ENCODE results near the gene TBC1D22A. TPM values are rescaled to one million over a fixed set of nuclear protein-coding genes. Genes with fewer than 3 reads are reported as not detected.

TBC1D22A gene
- total RNA-seq, 6 experiments from 2014 or later = 10.9 to 18.1 (median 14.0) TPM

GRCh38 chr22:47036936-47037485 is 274.6 kb downstream of the TBC1D22A start:
- DNase-seq (peak in 1 of 3 donors; percentile 14), ATAC-seq (no peak)
- no peaks in the 10 kb centered on the region for H3K9me3 ChIP-seq
- H3K4me3 ChIP-seq = no peak overlapping the region
- H3K27ac ChIP-seq = no peak overlapping the region
- no peaks in the 10 kb centered on the region for H3K4me1 ChIP-seq
- intact Hi-C loops (cut with DNase I) = no loop called here
- 98% methylated on average over 8 of the region's 20 CpGs for WGBS (ENCODE audit: insufficient coverage, low coverage, low lambda C conversion rate, missing lambda C conversion rate)
- no peaks in the 10 kb centered on the region for H3K36me3 ChIP-seq
- TF ChIP-seq POLR2A (IDR thresholded peaks at IDR 0.05) = no peak
- H3K27me3 ChIP-seq = no peaks in the 10 kb centered on the region

DNA sequence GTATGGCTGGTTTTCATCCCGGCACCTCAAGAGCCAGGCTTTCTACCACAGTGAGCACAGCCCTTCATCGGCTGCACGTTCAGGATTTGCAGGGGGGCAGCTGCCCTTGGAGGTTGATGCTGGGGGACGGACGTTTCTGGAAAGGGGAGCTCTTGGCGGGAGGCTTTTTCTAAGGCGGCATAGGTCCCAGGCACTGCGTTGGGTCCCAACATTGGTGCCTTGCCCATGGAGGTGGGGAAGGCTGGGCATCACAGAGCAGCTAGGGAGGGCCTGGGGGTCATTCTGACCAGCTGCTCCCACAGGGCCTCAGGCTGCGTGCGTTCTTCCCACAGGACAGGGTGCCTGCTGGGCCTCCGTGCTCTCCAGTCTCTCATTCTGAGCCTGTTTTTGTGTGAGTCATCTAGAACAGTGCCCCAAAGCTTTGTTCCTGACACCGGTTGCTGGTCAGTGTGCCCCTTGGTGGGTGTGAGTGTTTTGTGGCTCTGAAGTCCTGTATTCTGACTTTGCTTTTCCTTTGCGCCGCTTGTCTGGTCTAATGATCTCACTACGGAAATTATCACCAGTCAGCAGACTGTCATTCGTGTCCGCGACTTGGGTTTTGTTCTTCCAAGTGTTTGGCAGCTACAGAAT is 275.9 kb downstream of the TBC1D22A start:
- Histone ChIP-seq H3K36me3 (no peaks in the 10 kb centered on the region), H3K4me3 (no peak overlapping the region), H3K27ac (no peak overlapping the region), H3K4me1 (no peaks in the 10 kb centered on the region), H3K9me3 (no peaks in the 10 kb centered on the region), H3K27me3 (no peaks in the 10 kb centered on the region)
- WGBS (ENCODE audit: insufficient coverage, low coverage, low lambda C conversion rate, missing lambda C conversion rate) = 91% methylated on average over 7 of the region's 18 CpGs
- no peak for ATAC-seq
- DNase-seq = peak in 2 of 3 donors; percentile 13 to 24
- TF ChIP-seq, protein P1, sequence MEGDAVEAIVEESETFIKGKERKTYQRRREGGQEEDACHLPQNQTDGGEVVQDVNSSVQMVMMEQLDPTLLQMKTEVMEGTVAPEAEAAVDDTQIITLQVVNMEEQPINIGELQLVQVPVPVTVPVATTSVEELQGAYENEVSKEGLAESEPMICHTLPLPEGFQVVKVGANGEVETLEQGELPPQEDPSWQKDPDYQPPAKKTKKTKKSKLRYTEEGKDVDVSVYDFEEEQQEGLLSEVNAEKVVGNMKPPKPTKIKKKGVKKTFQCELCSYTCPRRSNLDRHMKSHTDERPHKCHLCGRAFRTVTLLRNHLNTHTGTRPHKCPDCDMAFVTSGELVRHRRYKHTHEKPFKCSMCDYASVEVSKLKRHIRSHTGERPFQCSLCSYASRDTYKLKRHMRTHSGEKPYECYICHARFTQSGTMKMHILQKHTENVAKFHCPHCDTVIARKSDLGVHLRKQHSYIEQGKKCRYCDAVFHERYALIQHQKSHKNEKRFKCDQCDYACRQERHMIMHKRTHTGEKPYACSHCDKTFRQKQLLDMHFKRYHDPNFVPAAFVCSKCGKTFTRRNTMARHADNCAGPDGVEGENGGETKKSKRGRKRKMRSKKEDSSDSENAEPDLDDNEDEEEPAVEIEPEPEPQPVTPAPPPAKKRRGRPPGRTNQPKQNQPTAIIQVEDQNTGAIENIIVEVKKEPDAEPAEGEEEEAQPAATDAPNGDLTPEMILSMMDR (IDR thresholded peaks at IDR 0.05) = no peak
- TF ChIP-seq POLR2A (IDR thresholded peaks at IDR 0.05) = no peak
- intact Hi-C loops (cut with DNase I) = no loop called here

- Histone ChIP-seq H3K9me3 (no peaks in the 10 kb centered on the region), H3K4me1 (no peaks in the 10 kb centered on the region), H3K36me3 (no peaks in the 10 kb centered on the region), H3K4me3 (no peak overlapping the region), H3K27me3 (no peaks in the 10 kb centered on the region), H3K27ac (no peak overlapping the region)
- intact Hi-C loops (cut with DNase I) = no loop called here
- WGBS (ENCODE audit: insufficient coverage, low coverage, low lambda C conversion rate, missing lambda C conversion rate) = 68% methylated on average over 2 of the region's 5 CpGs
- DNase-seq = no peak
- TF ChIP-seq, protein P1 (IDR thresholded peaks at IDR 0.05) = no peak
- no peak for TF ChIP-seq POLR2A (IDR thresholded peaks at IDR 0.05)
- ATAC-seq = no peak
Measured at GRCh38 chr22:47039356-47039755, 276.9 kb downstream of the TBC1D22A start.

DNA sequence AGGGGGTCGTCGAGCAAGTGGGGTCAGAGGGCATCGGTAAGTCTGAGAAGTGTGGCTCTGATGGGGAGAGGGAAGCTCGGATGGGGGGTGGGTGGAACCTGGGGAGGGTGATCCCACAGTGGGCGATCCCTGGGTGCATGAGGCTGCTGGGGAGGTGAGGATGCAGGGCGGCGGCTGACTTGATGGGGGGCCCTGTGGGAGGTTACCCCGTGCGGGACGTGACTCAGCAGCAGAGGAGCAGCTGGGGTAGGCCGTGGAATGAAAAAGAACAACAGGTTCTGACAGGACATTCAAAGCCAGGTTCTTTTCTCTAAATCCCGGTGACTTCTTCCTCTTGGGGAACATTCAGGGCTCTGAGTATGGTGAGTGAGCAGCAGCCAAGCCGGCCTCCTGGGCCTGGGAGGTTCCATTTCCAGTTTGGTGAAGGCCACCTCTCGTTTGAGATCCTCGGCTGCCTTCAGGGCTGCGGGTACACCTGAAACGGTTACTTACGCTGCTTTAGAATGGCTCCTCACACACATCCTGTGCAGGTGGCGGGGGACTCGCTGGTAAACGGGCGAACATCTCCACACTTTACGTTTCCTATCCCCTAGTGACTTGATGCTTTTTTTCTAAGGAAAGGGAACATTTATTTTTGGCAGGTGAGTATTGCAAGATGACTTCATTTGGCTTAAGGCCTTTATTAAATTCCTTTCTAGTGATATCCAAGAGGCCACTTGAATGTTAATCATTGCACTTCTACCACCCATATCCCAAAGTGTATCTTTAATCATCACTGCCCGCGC is 278.2 kb downstream of the TBC1D22A start:
- Histone ChIP-seq H3K36me3 (no peaks in the 10 kb centered on the region), H3K27me3 (no peaks in the 10 kb centered on the region), H3K27ac (no peak overlapping the region), H3K4me1 (no peaks in the 10 kb centered on the region), H3K9me3 (no peaks in the 10 kb centered on the region), H3K4me3 (no peak overlapping the region)
- WGBS (ENCODE audit: insufficient coverage, low coverage, low lambda C conversion rate, missing lambda C conversion rate) = 86% methylated on average over 15 of the region's 25 CpGs
- DNase-seq (peak in 2 of 3 donors; percentile 10 to 44), ATAC-seq (no peak)
- TF ChIP-seq POLR2A (IDR thresholded peaks at IDR 0.05) = no peak
- TF ChIP-seq, protein P1 (IDR thresholded peaks at IDR 0.05) = no peak
- intact Hi-C loops (cut with DNase I) = no loop called here

Measured in right lobe of liver (tissue), 6 donors.